HG03575 (cell line): Measurements from ENCODE around the gene BMP4.
"Not testable (repeated sequence)": the region's sequence is repeated elsewhere in the genome, so short reads cannot be mapped to it uniquely, and the experiment has no call there.

Experiments
- ATAC-seq: cut with Tn5 transposase; IDR thresholded peaks from one replicate; pipeline ENCODE4 v1.9.1; 2021; ENCODE audit not compliant: unreplicated experiment, insufficient number of reproducible peaks, low FRiP score; ENCODE audit errors: extremely low read depth

Gene BMP4

GRCh38 chr14:53956427-53957201 lies at the start of gene BMP4:
BMP4 (minus strand) TSS chr14:53956825; CDS start chr14:53952222, 4,603 bp downstream.
- ATAC-seq, result no peak

DNA sequence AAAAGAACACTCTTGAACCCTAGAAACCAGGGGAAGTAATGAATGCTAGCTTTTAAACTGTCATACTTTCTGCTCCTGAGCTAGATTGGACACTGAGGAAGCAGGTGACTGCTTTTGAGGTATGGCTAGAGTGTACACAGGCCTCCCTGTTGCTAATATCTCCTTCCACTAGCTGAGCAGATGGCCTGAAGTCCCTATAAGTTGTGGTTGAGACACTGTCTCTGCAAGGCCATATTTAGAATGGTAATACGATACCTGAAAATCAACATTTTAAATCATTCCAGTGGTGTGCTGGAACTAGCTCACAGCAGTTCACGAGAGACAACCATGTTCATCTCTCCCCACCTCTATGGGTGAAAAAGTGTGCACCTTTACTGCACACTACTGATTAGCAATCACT lies 46.4 kb upstream of the BMP4 start:
- ATAC-seq, result no peak

- ATAC-seq, result no peak
Measured at GRCh38 chr14:54002653-54003052, 46.0 kb upstream of the BMP4 start.

DNA sequence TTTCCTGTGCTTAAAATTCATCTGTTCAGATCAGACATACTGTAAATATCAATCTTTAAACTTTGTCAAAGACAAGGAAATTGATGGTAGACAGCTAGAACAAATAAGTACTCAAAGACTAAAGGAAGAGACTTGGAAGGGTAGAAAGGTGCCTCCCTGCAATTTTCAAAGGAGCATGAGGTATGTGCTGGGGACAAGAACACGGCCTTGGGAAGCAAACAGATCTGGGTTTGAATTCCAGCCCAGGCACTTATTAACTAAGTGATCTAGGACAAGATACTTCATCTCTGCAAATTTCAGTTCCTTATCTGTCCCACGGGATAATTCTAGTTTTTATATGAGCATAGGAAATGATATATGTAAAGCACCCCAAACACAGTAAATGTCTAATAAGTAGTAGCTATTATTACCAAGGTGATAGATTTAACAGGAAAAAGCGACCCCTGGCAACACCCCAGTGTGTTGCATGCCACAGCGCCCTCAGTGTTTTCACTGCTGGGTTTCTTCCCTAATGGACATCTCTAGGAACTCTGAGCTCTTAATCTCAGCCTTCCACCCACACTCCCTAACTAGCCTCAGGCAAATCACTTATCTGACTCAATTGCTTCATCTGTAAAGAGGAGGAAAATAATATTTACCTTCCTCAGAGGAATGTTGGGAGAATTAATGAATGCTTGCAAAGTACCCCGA lies 44.7 kb upstream of the BMP4 start:
- no peak for ATAC-seq

DNA sequence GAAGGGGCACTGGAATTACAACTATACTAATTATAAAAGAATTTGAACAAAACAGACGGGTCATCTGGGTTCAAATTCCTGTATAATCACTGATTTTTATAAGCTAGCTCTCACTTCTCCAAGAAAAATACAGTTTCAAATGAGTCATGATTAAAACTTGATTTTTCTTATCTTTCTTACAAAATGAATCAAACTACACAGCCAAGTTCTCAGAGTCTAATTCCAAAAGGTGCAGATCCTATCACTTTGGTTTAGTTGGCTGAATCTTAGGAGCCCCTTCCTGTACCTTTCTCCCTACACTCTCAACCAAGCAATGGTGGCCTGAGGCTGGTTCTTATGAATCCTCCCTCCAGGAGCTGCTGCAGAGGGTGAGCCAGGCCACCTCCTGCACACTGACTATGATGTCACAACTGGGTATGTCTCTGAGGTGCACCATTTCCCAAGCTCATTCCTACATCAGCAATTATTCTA lies 43.8 kb upstream of the BMP4 start:
- ATAC-seq, result no peak

GRCh38 chr14:53999061-53999488 lies 42.5 kb upstream of the BMP4 start:
- no peak for ATAC-seq

- ATAC-seq, result no peak
Measured at GRCh38 chr14:53996041-53996440, 39.4 kb upstream of the BMP4 start.

GRCh38 chr14:53993920-53994607 lies 37.4 kb upstream of the BMP4 start:
- no peak for ATAC-seq

- ATAC-seq, result no peak
Measured at GRCh38 chr14:53990978-53991377, 34.4 kb upstream of the BMP4 start.

- ATAC-seq, result not testable (repeated sequence)
Measured at GRCh38 chr14:53986718-53987117, 30.1 kb upstream of the BMP4 start.

- not testable (repeated sequence) for ATAC-seq
Measured at GRCh38 chr14:53984958-53985357, 28.3 kb upstream of the BMP4 start.

DNA sequence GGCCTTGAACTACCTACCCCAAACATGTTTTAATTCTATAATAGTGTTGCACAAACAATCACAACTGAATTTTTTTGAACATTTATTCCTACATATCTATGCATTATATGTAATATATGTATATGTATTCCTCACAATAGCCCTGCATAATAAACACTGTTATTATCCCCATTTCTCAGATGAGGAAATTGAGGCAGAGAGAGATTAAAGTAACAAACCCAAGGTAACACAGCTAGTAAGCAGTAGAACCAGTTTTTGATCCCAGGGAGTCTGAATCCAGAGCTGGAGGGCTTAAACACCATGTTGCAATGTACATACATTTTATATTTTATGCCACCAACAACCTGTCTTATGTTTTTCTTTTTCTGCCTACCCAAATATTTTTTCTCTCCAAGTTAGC lies 26.5 kb upstream of the BMP4 start:
- ATAC-seq, result no peak

- ATAC-seq, result no peak
Measured at GRCh38 chr14:53982546-53982945, 25.9 kb upstream of the BMP4 start.

- no peak for ATAC-seq
Measured at GRCh38 chr14:53979747-53980642, 23.4 kb upstream of the BMP4 start.

DNA sequence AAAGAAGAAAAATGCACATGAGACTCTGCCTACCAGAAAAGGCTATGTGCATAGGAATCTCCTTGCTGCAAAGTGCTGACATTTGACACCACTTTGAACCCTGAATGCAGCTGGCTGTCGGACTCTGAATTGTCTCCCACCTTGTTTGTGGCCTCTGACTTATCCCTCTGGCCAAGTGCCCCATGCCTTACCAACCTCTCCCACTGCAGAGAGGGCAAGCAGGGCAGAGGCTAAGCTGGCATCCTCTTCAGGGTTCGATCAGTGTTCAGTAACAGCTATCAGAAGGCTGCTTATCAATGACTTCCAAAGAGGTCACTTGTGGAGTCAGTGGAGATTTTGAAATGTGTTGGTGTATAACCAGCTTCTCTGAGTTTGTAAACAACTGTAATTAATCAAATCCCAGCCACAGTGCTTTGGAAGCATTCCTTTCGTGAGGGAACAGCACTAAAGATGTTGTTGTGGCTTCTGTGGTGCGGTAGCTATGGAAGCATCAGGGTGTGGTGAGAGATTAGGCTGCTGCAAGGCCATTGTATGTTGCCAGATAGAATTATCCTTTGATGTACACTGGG lies 22.6 kb upstream of the BMP4 start:
- no peak for ATAC-seq

DNA sequence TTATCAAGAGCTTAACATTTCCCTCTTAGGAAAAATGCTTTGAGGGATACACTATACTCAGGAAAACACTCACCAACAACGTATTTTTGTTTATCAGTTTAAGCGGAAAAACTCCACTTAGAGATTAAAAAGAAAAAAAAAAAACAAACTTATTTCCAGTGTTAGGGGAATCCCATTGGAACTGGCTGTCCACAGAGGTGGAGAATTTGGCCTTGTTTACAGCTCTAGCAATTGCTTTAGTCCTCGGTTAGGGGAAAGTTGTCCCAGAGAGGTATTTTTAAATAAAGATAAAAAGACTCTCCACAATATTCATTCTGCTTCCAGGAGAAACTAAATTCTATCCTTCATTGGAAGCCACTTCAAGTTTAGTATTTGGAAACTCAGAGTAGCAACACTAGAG lies 21.6 kb upstream of the BMP4 start:
- ATAC-seq, result no peak

GRCh38 chr14:53975444-53975843 lies 18.8 kb upstream of the BMP4 start:
- ATAC-seq, result no peak

DNA sequence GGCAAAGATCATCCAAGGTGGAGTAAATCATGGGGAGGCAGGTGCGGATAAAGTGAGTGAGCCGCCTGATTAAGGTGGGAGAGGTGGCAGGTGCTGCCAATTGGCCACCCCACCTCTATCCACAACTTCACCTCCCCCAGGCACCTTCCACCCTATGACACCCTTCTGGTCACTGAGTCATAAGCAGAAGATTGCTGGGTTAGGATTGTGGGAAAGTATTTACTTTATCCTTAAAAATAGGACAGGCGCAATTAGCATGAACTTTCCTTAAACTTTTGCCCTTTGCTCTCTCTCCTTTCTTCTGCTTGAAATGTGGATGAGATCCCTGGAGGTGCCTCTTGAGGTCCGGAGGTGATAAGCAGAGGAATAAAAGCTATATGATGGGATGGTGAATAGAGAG lies 14.9 kb upstream of the BMP4 start:
- ATAC-seq, result no peak

DNA sequence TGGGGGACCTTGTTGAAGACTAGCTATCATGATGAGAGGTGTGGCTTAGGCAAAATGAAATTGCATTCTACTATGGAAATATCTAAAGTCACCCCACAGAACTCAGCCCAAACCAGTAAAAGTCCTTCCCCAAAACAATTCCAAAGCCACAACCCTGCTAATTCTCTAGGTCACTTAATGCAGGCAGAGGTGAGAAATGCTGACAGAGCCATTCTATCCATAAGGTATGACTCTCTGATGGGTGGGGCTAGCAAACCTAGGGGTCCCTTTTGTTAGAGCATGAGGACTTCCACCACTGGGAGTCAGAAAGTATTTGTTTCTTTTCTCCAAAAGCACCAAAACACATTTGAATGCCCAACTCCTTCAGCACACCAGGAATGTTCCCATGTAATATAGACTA lies 12.7 kb upstream of the BMP4 start:
- no peak for ATAC-seq
